WTC11 (cell line): ENCODE data around the gene AP1G2.

Experiments used
- ATF1 ChIP-seq: sonication (generic); formaldehyde crosslinking; IDR thresholded peaks from 2 replicates; pipeline ENCODE4 v1.8.1; 2023; ENCODE audit warnings: mild to moderate bottlenecking, moderate library complexity, missing genetic modification reagents
- JUN ChIP-seq: sonication (generic); formaldehyde crosslinking; IDR thresholded peaks from 2 replicates; pipeline ENCODE4 v1.8.0; 2023; ENCODE audit warnings: mild to moderate bottlenecking, missing genetic modification reagents
- NR1H2 ChIP-seq: sonication (generic); formaldehyde crosslinking; IDR thresholded peaks from 2 replicates; pipeline ENCODE4 v1.9.0; 2021; ENCODE audit warnings: mild to moderate bottlenecking, moderate library complexity, missing genetic modification reagents
- SP1 ChIP-seq: sonication (generic); formaldehyde crosslinking; conservative IDR thresholded peaks from 2 replicates; pipeline ENCODE4 v1.8.1; 2022; ENCODE audit warnings: missing genetic modification reagents
- TP53 ChIP-seq: sonication (generic); formaldehyde crosslinking; IDR thresholded peaks from 2 replicates; pipeline ENCODE4 v1.8.1; 2023; ENCODE audit warnings: mild to moderate bottlenecking, missing genetic modification reagents
- ZBTB21 ChIP-seq: sonication (generic); formaldehyde crosslinking; IDR thresholded peaks from 2 replicates; pipeline ENCODE4 v1.8.1; 2023; ENCODE audit warnings: mild to moderate bottlenecking, missing genetic modification reagents, borderline replicate concordance
- ZNF121 ChIP-seq: sonication (generic); formaldehyde crosslinking; IDR thresholded peaks from 2 replicates; pipeline ENCODE4 v1.8.0; 2023; ENCODE audit warnings: missing genetic modification reagents
- ZNF416 ChIP-seq: fragments of 250-450 bp; sonication (Bioruptor Pico); IDR thresholded peaks from 2 replicates; pipeline ENCODE4 v1.9.0; 2021; ENCODE audit warnings: mild to moderate bottlenecking, inconsistent platforms
- ZNF512 ChIP-seq: sonication (generic); formaldehyde crosslinking; IDR thresholded peaks from 2 replicates; pipeline ENCODE4 v1.8.1; 2022; ENCODE audit warnings: missing genetic modification reagents, borderline replicate concordance
- TF ChIP-seq, protein P1 (sequence below): fragments of 200-600 bp; IDR thresholded peaks from 2 replicates; pipeline ENCODE4 v1.8.0; 2022; ENCODE audit warnings: antibody characterized with exemption
- TF ChIP-seq, protein P2 (sequence below): sonication (generic); formaldehyde crosslinking; IDR thresholded peaks from 2 replicates; pipeline ENCODE4 v1.8.0; 2022; ENCODE audit warnings: mild to moderate bottlenecking, missing genetic modification reagents
- TF ChIP-seq, protein P3 (sequence below): sonication (generic); formaldehyde crosslinking; IDR thresholded peaks from 2 replicates; pipeline ENCODE4 v1.8.0; 2022; ENCODE audit warnings: mild to moderate bottlenecking, missing genetic modification reagents
- TF ChIP-seq, protein P4 (sequence below): sonication (generic); formaldehyde crosslinking; IDR thresholded peaks from 2 replicates; pipeline ENCODE4 v1.8.1; 2023; ENCODE audit warnings: mild to moderate bottlenecking, missing genetic modification reagents, borderline replicate concordance

DNA sequence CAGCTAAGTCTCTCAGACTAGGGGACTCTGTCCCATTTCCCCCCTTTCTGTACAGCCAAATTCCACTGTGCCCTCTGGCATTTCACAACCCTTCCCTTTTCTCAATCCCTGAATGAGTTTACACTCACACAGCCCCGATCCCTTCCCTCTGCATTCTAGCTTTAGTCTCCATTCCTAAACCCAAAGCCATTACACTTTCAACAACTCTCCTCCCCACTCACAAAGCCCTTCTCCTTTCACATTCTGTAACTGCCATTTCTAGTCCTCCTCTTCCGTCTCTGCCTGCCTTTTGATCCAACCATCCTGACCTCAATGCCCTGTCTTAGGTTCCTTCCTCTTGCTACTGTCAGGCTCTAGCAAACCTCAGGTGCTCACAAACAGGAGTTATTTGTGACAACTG is 19.7 kb downstream of the AP1G2 start:
- TF ChIP-seq, protein P1, sequence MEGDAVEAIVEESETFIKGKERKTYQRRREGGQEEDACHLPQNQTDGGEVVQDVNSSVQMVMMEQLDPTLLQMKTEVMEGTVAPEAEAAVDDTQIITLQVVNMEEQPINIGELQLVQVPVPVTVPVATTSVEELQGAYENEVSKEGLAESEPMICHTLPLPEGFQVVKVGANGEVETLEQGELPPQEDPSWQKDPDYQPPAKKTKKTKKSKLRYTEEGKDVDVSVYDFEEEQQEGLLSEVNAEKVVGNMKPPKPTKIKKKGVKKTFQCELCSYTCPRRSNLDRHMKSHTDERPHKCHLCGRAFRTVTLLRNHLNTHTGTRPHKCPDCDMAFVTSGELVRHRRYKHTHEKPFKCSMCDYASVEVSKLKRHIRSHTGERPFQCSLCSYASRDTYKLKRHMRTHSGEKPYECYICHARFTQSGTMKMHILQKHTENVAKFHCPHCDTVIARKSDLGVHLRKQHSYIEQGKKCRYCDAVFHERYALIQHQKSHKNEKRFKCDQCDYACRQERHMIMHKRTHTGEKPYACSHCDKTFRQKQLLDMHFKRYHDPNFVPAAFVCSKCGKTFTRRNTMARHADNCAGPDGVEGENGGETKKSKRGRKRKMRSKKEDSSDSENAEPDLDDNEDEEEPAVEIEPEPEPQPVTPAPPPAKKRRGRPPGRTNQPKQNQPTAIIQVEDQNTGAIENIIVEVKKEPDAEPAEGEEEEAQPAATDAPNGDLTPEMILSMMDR: no peak
- no peak for TF ChIP-seq TP53 (CRISPR knock-in tag)
- no peak for TF ChIP-seq NR1H2 (CRISPR knock-in tag)
- no peak for TF ChIP-seq ZNF121 (CRISPR knock-in tag)
- TF ChIP-seq, protein P2, sequence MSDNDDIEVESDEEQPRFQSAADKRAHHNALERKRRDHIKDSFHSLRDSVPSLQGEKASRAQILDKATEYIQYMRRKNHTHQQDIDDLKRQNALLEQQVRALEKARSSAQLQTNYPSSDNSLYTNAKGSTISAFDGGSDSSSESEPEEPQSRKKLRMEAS (CRISPR knock-in tag): no peak
- TF ChIP-seq JUN (CRISPR knock-in tag): no peak
- TF ChIP-seq, protein P3, sequence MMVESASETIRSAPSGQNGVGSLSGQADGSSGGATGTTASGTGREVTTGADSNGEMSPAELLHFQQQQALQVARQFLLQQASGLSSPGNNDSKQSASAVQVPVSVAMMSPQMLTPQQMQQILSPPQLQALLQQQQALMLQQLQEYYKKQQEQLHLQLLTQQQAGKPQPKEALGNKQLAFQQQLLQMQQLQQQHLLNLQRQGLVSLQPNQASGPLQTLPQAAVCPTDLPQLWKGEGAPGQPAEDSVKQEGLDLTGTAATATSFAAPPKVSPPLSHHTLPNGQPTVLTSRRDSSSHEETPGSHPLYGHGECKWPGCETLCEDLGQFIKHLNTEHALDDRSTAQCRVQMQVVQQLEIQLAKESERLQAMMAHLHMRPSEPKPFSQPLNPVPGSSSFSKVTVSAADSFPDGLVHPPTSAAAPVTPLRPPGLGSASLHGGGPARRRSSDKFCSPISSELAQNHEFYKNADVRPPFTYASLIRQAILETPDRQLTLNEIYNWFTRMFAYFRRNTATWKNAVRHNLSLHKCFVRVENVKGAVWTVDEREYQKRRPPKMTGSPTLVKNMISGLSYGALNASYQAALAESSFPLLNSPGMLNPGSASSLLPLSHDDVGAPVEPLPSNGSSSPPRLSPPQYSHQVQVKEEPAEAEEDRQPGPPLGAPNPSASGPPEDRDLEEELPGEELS (CRISPR knock-in tag): no peak
- TF ChIP-seq ATF1 (CRISPR knock-in tag): no peak
- TF ChIP-seq, protein P4, sequence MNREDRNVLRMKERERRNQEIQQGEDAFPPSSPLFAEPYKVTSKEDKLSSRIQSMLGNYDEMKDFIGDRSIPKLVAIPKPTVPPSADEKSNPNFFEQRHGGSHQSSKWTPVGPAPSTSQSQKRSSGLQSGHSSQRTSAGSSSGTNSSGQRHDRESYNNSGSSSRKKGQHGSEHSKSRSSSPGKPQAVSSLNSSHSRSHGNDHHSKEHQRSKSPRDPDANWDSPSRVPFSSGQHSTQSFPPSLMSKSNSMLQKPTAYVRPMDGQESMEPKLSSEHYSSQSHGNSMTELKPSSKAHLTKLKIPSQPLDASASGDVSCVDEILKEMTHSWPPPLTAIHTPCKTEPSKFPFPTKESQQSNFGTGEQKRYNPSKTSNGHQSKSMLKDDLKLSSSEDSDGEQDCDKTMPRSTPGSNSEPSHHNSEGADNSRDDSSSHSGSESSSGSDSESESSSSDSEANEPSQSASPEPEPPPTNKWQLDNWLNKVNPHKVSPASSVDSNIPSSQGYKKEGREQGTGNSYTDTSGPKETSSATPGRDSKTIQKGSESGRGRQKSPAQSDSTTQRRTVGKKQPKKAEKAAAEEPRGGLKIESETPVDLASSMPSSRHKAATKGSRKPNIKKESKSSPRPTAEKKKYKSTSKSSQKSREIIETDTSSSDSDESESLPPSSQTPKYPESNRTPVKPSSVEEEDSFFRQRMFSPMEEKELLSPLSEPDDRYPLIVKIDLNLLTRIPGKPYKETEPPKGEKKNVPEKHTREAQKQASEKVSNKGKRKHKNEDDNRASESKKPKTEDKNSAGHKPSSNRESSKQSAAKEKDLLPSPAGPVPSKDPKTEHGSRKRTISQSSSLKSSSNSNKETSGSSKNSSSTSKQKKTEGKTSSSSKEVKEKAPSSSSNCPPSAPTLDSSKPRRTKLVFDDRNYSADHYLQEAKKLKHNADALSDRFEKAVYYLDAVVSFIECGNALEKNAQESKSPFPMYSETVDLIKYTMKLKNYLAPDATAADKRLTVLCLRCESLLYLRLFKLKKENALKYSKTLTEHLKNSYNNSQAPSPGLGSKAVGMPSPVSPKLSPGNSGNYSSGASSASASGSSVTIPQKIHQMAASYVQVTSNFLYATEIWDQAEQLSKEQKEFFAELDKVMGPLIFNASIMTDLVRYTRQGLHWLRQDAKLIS: no peak
- TF ChIP-seq ZNF416 (CRISPR knock-in tag): no peak
- no peak for TF ChIP-seq ZNF512 (CRISPR knock-in tag)
- no peak for TF ChIP-seq SP1 (CRISPR knock-in tag)
- no peak for TF ChIP-seq ZBTB21 (CRISPR knock-in tag)
